HG02973 (cell line): ENCODE results near the gene FNDC1.
"Not testable (repeated sequence)": the region's sequence is repeated elsewhere in the genome, so short reads cannot be mapped to it uniquely, and the experiment has no call there.

Source experiments
- ATAC-seq: cut with Tn5 transposase; IDR thresholded peaks from one replicate; pipeline ENCODE4 v1.9.1; 2021; ENCODE audit warnings: moderate library complexity; ENCODE audit not compliant: unreplicated experiment

The FNDC1 gene

DNA sequence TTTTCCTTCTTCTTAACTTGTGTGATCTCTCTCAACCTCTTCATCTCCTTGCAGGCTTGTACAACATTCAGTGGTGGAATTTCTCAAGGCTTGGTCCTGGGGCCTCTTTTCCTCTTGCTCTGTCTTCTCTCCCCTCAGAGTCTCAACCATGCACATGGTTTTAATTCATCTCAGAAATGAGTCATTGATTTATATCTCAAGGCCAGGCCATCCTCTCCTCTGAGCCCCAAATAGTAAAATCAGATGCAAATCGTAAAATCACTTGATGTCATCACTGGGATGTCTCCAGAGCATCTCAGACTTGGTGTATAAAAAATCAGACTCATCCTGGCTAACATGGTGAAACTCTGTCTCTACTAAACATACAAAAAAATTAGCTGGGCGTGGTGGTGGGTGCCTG is 85.0 kb downstream of the FNDC1 start:
- no peak for ATAC-seq

DNA sequence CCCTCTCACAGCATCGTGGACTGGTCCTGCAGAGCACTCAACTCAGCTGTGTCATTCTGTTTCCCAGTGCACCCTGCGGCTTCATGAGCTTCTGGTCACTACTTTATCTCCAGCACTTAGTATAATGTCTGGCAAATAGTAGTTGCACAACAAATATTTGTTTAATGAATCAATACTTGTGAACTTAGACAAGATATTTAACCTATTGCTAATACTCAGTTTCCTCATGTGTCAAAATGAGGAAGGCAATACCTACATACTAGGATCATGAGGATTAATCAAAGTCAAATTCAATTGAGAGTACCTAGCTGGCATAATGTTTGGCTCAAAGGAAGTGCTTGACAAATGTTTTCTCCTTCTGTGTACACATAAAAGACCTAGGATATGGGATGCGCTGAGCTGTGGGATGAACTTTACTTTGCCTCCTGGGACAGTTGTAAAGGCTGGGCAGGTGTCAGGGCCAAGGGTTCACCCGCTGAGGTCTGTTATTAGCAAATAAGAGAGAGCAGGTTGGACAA is 86.3 kb downstream of the FNDC1 start:
- no peak for ATAC-seq

DNA sequence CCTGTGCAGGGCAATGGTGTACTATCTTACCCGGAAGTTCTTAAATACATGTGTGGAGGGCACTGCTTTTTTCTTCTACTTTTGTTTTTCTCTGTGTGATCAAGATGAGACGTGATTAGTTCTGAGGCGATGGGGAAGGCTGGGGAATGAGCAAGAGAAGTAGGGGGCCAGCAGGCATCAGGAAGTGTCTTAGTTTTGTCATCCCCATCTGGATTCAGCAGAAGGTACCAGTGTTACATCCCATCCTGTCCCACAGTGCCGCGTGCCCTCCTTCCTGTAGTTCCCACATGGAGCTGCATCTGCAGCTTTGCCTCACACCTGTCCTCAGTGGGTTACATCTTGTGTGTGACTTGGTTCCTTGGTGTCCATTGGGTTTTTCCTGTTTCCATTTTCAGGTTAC is 86.9 kb downstream of the FNDC1 start:
- ATAC-seq, result no peak

DNA sequence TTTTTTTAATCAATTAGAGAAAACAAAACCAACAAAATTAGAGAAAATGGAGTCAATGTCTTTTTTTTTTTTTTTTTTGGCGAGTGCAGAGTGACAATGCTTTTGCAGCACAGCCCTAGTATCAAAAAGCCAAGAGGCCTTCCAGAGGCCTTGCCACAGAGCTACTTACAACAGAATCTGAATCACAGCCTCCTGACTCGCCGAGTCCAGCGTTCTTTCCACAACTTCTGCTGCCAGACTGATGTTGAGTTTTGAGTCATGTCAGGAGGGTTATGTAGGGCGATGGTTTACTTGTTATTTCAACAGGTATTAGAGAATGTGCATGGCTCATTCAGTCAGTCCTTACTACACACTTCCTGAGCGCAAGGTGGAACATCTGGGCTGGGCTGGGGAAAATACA is 88.6 kb downstream of the FNDC1 start:
- ATAC-seq, result no peak

DNA sequence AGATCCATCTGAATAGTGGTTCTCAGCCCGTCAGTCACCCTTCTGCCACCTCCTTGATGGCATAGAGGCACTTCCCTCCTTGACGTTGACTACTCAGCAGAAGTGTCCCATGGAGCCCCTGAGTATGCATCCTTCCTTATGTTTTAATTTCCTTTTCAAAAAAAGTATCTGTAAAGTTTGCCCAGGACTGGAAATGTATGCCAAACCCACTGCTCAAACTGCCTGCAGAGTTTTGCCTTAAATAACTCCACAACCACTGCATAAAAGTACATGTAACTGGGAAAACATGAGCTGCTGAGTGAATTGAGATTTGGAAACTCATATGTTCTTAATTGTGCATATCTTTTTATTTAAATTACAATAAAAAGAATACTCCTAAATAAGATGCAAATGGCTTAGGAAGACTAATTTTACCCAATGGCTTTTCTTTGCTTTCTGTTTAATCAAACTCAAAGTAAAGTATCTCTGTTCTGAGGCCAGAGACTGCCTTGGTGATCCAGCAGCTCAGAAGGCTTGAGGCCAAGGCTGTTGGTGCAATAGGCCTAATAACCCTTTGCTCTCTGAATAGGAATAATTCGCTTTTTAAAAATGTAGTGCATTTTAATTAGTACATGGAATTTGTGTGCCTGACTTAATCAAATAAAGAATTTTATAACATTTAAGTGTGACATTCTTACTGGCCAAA is 90.4 kb downstream of the FNDC1 start:
- ATAC-seq, result no peak

DNA sequence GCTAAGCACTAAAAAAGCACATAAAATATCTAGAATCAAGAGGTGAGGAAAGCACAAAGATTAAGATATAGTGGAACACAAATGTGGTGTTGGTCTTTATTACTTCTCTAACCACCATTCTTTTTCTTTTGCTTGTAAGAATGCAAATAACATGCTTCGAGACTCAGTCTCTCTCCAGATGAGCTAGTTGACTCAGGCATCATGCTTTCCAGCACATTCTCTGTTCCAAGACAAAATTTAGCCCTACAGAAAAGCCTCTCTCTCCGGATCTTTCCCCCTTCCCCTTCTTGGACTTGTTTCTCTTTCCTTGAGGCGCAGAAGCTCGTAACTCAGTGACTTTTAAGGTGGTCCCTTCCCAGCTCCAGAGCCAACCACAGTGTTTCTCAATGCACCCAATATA is 91.0 kb downstream of the FNDC1 start:
- ATAC-seq, result no peak

DNA sequence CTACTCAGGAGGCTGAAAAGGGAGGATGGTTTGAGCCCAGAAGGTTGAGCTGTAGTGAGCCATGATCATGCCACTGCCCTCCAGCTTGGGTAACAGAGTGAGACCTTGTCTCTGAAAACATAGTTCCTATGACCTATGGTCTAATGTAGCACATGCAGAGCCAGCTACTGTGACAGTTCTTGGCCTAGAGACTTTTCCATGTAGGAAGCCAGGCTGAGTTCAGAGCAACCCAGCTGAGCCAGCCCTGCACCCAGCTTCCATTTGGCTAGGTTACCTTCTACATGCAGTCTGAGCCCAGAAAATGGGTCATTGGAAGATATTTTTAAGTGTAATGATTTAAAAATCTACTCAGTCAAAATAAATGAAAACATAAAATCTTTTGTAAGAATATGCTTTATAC is 92.8 kb downstream of the FNDC1 start:
- no peak for ATAC-seq

DNA sequence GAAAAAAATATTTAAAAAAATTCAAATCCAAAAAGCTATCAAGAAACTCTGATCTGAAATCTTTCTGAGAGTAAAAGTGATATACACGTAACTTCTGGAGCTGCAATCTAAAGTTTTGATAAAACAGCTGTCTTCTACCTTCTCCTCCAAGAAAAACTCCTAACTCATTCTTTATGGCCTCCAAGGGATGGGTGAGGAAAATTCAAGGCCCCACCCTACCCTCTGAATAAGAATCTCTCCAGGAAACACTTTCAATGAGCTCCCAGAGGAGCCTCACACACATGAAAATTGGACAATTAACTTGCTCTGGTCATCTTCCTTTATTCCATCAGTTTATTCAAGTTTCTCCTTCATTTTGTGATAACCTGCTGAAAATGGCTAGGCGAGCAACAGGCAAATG is 93.4 kb downstream of the FNDC1 start:
- no peak for ATAC-seq

DNA sequence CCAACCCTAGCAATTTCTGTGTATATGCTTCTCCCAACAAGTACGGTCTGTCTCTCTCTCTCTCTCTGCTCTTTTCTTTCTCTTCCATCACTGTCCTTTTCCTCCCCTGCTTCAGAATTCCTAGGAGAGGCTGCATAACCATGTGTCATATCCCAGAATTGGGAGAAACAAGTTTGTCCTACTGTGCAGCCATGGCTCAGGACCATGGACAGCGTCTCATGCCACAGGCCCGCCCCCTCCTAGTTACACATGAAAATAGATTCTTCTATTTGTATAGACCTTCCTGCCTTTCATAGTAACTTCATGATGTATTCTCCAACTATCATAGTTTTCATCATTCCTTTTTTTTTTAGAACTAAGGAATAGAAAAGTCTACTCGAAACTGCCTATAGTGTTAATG is 98.0 kb downstream of the FNDC1 start:
- no peak for ATAC-seq

DNA sequence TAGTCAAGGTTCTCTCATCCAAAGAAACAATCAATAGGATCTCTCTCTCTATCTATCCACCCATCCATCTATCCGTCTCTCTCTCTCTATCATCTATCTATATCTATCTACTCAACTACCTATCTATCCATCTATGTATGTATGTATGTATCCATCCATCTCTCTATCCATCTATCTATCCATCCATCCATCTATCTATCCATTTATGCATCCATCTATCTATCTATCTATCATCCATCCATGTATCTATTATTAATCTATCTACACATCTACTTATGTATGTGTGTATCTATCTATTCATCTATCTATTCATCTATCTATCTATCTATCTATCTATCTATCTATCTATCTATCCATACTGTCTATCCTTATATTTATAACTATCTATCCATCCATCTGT is 99.3 kb downstream of the FNDC1 start:
- no peak for ATAC-seq

DNA sequence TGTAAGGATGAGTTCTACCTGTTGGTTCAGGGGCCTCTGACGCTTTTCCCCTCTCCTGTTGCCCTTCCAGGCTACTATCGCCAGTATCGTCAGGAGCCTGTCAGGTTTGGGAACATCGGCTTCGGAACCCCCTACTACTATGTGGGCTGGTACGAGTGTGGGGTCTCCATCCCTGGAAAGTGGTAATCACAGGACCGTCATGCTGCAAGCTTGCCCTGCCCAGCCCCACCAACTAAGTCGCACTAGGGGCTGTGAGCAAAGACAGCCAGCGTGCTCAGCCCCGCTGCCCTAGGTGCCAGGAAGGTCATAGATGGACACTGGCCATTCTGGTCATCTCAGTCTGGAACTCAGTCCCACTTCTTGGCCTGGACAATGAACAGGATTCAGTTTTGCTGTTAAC is 102.1 kb downstream of the FNDC1 start:
- no peak for ATAC-seq

DNA sequence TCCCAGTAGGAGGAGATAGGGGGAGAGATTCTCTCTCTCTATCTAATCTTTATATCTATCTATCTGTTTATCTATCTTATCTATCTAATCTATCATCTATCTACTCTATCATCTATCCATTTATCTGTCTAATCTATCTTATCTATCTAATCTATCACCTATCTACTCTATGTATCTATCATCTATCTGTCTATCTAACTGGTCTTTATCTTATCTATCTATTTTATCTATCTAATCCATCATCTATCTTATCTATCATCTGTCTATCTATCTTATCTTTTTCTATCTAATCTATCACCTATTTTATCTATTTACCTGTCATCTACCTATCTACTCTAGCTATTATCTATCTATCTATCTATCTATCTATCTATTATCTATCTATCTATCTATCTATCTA is 109.4 kb downstream of the FNDC1 start:
- ATAC-seq, result no peak

DNA sequence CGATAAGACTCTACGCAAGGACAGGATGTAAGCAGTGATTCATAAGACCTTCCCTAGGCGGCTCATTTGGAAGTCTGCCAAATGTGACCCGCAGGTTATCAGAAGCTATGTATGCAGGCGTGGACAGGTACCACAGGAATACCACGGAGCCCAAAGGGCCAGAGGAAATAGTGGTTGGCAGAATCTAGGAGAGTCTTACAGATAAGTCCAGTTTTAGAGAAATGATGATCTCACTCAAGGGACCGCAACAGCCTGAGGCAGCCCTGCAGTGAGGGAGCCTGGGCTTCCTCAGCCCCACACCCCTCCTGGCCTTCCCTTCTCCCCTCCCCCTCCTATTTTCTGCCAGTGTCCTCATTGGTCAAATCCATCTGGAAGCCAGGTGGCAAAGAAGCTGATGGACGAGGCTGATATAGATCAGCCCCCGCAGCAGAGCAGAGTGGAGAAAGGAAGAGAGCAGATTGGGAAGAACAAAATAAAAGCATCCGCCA is 110.6 kb downstream of the FNDC1 start:
- ATAC-seq, result no peak

DNA sequence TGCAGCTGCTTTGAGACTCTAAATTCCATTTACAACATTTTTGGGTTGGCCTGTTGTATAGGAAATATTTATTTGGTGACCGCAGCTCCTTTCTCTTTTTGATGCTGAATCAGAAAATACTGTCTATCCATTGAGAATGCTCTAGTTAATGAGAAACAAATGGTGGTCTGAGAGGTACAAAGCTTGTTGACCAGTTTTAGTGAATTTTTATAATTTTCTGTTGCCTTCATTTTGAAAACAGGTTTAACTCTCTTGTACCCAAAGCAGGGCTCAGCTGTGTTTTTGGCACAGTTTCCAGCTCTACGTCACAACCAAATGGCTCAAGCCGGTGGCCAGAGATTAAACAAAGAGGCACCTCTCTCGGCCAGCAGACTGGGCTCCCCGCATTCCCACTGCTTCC is 113.2 kb downstream of the FNDC1 start:
- ATAC-seq, result no peak

DNA sequence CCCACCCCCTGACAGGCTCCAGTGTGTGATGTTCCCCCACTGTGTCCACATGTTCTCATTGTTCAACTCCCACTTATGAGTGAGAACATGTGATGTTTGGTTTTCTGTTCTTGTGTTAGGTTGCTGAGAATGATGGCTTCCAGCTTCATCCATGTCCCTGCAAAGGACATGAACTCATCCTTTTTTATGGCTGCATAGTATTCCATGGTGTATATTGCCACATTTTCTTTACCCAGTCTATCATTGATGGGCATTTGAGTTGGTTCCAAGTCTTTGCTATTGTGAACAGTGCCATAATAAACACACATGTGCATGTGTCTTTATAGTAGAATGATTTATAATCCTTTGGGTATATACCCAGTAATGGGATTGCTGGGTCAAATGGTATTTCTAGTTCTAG is 115.5 kb downstream of the FNDC1 start:
- ATAC-seq, result not testable (repeated sequence)

DNA sequence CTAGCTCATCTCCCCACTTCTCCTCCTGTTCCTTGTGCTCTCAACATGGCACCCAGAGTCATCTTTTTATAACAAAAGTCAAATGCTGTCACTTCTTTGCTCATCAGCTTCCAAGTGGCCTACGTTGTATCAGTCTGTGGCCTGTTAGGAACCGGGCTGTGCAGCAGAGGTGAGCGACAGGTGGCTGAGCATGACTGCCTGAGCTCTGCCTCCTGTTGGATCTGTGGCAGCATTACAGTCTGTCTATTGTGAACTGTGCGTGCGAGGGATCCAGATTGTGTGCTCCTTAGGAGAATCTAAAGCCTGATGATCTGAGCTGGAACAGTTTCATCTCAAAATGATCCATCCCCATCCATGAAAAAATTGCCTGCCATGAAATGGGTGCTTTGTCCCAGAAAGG is 129.6 kb downstream of the FNDC1 start:
- no peak for ATAC-seq

DNA sequence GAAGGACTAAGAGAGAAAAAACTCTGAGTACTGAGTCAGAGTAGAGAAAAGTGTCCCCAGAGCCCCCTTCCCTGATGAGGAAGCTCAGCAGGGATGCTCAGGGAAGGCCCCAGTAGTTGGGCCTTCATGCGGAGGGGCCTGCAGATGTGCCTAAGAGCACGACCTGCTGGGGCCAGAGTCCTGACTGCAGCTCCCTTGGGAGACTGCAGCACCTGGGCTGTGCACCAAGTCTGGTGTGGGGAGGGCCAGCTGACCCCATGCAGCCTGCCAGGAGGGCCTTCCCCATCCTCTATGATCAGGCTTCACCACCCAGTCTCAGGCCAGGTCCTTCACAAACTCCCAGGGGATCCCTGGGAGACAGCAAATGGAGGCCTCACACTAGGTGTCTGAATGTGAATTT is 130.4 kb downstream of the FNDC1 start:
- ATAC-seq, result no peak

DNA sequence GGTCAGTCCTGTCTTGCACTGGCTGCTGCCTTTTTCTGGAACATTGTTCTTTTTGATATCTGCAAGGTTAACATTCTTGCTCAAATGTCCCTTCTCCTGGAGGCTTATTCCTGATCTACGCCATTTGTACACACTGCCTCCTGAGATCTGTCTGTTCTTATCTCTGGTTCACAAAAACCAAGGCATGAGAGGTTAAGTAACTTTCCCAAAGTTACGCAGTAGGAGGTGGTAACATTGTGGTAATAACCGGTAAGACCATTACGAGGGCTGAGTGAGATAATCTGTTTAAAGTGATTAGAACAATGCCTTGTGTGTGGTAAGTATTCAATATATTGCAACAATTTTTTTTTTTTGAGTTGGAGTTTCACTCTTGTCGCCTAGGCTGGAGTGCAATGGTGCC is 132.1 kb downstream of the FNDC1 start:
- ATAC-seq, result no peak

DNA sequence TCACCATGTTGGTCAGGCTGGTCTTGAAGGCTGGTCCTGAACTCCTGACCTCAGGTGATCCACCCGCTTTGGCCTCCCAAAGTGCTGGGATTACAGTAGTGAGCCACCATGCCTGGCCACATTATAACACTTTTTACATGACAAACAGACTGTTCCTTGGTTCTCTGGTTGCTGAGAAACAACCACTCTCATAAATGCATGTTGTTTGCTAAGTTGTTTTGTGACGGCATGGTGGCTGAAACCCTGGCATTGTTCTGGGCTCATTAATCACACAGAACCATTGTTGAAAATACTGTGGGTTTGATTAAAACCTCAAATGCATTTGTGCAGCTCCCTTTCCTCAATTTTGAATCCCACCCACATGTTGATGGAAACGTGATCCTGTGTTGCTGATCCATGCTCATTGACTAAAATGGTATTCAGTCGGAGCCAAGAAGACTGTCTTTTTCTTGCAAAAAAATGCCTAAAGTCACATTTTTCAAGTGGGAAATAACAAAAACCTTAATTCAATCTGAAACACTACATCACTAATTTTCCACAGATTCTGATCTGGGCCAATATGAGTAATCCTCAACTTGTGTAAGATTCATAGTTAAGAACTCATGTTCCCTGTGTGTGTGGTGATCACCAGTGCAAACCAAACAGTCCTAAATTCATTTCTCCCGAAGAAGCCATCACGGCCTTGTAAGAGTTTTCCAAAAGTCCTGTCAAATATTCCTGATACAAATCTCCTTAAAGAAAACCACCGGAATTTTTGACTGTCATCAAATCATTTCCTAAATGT is 132.8 kb downstream of the FNDC1 start:
- no peak for ATAC-seq

DNA sequence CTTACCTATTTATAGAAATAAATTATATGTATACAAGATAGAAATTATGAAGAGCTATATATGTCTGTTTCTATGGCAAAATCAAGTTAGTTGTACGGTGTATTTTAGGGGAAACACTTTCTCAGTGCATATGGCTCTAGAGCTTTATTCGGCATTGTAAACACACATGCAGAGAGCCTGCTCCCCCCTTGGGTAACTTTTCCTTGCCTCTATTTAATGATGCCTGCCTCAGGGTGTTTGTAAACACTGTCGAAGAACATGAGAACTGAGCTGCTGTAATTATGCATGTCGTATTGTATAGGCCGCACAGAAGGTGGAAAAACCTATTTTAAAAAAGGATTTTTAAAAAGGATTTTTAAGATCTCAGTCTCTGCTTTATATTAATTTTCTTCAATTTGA is 133.4 kb downstream of the FNDC1 start:
- no peak for ATAC-seq

DNA sequence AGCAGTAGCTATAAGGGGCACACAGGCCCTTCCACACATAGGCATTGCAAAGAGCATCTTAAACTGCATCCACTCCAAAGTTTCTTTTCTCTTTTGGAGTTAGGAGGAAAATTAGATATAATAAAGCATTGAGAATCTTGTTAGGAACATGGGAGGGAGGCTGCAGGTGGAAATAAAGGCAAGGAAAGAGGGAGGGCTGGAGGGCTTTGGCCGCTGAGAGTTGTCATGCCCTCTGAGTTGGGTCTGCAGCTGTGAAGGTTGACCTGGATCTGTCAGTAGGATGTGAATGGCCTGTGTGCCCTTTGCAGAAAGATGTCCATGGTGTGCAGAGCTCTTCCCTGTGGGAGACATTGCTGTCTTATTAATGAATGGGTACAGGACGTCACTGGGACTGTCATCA is 134.0 kb downstream of the FNDC1 start:
- no peak for ATAC-seq

DNA sequence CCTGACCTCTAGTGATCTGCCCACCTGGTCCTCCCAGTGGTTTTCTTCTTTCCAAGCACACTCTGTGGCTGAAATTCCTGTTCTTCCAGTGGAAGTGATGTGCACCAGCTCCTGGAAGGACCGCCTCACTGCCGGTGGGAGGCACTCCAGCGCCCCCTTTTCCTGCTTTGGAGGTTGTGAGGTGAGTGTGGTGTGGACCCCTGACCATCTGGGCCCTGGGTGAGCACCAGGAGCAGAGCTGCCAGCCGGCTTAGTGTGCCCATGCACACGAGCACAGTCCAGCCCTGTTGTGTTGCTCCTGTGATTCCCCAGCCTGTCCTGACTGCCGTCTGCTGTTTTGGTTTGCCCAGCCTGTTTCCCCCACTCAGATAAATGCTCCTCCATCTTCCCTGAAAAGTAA is 134.6 kb downstream of the FNDC1 start:
- ATAC-seq, result no peak
